ENCODE data around the gene MTMR11. TPM values are rescaled to one million over a fixed set of nuclear protein-coding genes. Genes with fewer than 3 reads are reported as not detected.

Gene MTMR11
- total and polyA plus RNA-seq, 2 donors (not counting 1 experiment from before 2014, with no cell fraction given), result 0.91 TPM; not detected in 1

DNA sequence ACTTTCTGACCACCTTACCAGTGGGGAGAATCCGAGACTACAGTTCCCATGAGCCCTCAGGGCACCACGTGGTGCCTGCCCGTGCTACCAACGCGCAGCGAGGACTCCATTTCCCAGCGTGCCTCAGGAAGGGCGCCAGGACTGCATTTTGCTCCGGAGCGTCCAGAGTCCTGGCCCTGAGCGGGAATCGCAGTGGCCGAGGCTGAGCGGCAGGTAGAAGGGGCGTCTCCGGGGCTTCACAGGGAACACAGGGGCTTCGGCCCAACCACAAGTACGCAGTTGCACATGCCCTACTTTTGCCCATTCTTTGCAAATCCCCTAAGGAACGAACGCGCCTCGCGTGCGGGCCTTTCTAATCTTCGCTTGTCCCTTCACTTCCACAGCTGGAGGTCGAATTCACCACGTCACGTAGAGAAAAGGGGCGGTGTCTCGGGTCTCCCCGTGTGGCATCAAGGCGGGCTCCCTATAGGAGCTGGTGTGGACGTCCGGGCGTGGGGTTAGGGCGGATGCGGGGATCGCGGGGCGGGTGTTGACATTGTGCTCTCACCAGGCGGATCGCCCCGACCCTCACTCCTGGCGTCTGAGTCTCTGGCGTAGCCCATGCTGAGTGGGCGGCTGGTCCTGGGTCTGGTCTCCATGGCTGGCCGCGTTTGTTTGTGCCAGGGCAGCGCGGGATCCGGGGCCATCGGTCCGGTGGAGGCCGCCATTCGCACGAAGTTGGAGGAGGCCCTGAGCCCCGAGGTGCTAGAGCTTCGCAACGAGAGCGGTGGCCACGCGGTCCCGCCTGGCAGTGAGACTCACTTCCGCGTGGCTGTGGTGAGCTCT is 37.0 kb downstream of the MTMR11 start, which contains the start of gene BOLA1:
TSS of gene BOLA1 (plus strand) at position 109 of the 825 bp plus-strand sequence. CDS start at position 601, 492 bp downstream.
- H3K27me3 ChIP-seq (replicated peaks in 1 of 4; ENCODE audit: control extremely low read depth in 1 of 4, control insufficient read depth in 3 of 4, insufficient read depth in 4 of 4, low read length in 3 of 4), result no peaks in the 10 kb centered on the region
- H3K4me2 ChIP-seq (replicated peaks; ENCODE audit: low read depth, low read length, poor library complexity, severe bottlenecking), result peak within 1 kb of the TSS; percentile 95
- intact Hi-C loops (cut with micrococcal nuclease), result loop anchor here (1.0 to 5.0 kb wide), 4 partner anchors 11 to 153 kb away; partner anchors contain the start of gene SF3B4
- CTCF ChIA-PET, result no interaction called here
- Mint-ChIP-seq H3K9me3 (ENCODE audit: insufficient read depth) (no peaks in the 10 kb centered on the region), H3K4me1 (peaks cover 15% of the 10 kb centered on the region), H3K4me3 (peak within 1 kb of the TSS; percentile 92), H3K27me3 (no peaks in the 10 kb centered on the region), H3K27ac (peak within 1 kb of the TSS; percentile 95)
- ATAC-seq (ENCODE audit: low read depth) (peak; percentile 99), DNase-seq (peak; percentile 87)
- H3K79me2 ChIP-seq (ENCODE audit: control insufficient read depth, insufficient read depth, low read length), result peaks cover 7% of the 10 kb centered on the region
- WGBS (ENCODE audit: insufficient coverage), result 14% methylated on average over 65 of the region's 65 CpGs
- H3K9me3 ChIP-seq (ENCODE audit: control extremely low read depth in 1 of 3, control insufficient read depth in 2 of 3, insufficient read depth in 1 of 3, low read length in 2 of 3), result peaks cover 0 to 8% (median 0%) of the 10 kb centered on the region in 3 donors
- no peaks in the 10 kb centered on the region for H4K20me1 ChIP-seq (ENCODE audit: control insufficient read depth, insufficient read depth, low read length, poor library complexity, severe bottlenecking)
- peak within 1 kb of the TSS; percentile 46 to 97 (median 80) for H3K4me3 ChIP-seq (ENCODE audit: control extremely low read depth in 1 of 5, extremely low read depth in 1 of 5, insufficient read depth in 1 of 5, low read depth in 2 of 5, low read length in 4 of 5)
- no peaks in the 10 kb centered on the region for H3K36me3 ChIP-seq (replicated peaks in 1 of 2; ENCODE audit: control extremely low read depth in 1 of 2, control insufficient read depth in 1 of 2, extremely low read depth in 1 of 2, insufficient read depth in 2 of 2, low read length in 1 of 2)
- peak within 1 kb of the TSS; percentile 49 to 67 for H3K27ac ChIP-seq (ENCODE audit: low read length in 2 of 2)
- peaks cover 9 to 12% of the 10 kb centered on the region in 2 donors for H3K4me1 ChIP-seq (ENCODE audit: control insufficient read depth in 2 of 2, insufficient read depth in 2 of 2, low read length in 2 of 2)
- TF ChIP-seq EZH2 (IDR thresholded peaks at IDR 0.05; ENCODE audit: borderline replicate concordance, insufficient read depth, low read depth, low read length, poor library complexity, severe bottlenecking), result no peak
- H3K9ac ChIP-seq (ENCODE audit: low read length), result peak within 1 kb of the TSS; percentile 85
- peak within 1 kb of the TSS; percentile 100 for H2AFZ ChIP-seq (ENCODE audit: insufficient read depth, low read depth, low read length, poor library complexity, severe bottlenecking)
- POLR2A ChIA-PET, result interaction anchor here (0.6 to 2.4 kb wide), 2 partner anchors 12 to 159 kb away, joined by 5 to 25 read pairs; a partner anchor contains a TSS

DNA sequence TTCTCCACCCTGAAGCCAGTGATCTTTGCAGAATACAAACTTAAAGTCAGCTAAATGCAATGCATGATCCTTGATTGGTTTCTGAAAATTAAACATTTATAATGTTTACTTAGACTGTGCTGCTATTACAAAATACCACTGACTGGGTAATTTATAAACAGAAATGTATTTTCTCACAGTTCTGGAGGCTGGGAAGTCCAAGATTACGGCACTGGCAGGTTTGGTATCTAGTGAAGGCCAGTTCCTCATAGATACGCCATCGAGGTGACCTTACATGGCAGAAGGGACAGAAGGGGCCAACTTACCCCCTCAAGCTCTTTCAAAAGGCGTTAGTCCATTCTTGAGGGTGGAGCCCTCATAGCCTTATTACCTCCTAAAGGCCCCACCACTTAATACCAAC is 40.1 kb downstream of the MTMR11 start:
- TF ChIP-seq, protein P1, sequence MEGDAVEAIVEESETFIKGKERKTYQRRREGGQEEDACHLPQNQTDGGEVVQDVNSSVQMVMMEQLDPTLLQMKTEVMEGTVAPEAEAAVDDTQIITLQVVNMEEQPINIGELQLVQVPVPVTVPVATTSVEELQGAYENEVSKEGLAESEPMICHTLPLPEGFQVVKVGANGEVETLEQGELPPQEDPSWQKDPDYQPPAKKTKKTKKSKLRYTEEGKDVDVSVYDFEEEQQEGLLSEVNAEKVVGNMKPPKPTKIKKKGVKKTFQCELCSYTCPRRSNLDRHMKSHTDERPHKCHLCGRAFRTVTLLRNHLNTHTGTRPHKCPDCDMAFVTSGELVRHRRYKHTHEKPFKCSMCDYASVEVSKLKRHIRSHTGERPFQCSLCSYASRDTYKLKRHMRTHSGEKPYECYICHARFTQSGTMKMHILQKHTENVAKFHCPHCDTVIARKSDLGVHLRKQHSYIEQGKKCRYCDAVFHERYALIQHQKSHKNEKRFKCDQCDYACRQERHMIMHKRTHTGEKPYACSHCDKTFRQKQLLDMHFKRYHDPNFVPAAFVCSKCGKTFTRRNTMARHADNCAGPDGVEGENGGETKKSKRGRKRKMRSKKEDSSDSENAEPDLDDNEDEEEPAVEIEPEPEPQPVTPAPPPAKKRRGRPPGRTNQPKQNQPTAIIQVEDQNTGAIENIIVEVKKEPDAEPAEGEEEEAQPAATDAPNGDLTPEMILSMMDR (IDR thresholded peaks at IDR 0.05), result no peak
- TF ChIP-seq EZH2 (IDR thresholded peaks at IDR 0.05; ENCODE audit: borderline replicate concordance, insufficient read depth, low read depth, low read length, poor library complexity, severe bottlenecking), result no peak
- H3K4me3 Mint-ChIP-seq, result no peak overlapping the region
- Histone ChIP-seq H3K4me3 (ENCODE audit: control extremely low read depth in 1 of 5, extremely low read depth in 1 of 5, insufficient read depth in 1 of 5, low read depth in 2 of 5, low read length in 4 of 5) (no peak overlapping the region), H3K9me3 (ENCODE audit: control extremely low read depth in 1 of 3, control insufficient read depth in 2 of 3, insufficient read depth in 1 of 3, low read length in 2 of 3) (peaks cover 0 to 8% (median 0%) of the 10 kb centered on the region in 3 donors), H3K27ac (ENCODE audit: low read length in 2 of 2) (no peak overlapping the region), H2AFZ (ENCODE audit: insufficient read depth, low read depth, low read length, poor library complexity, severe bottlenecking) (no peak overlapping the region), H3K4me1 (ENCODE audit: control insufficient read depth in 2 of 2, insufficient read depth in 2 of 2, low read length in 2 of 2) (peaks cover 9 to 12% of the 10 kb centered on the region in 2 donors), H4K20me1 (ENCODE audit: control insufficient read depth, insufficient read depth, low read length, poor library complexity, severe bottlenecking) (no peaks in the 10 kb centered on the region), H3K36me3 (replicated peaks in 1 of 2; ENCODE audit: control extremely low read depth in 1 of 2, control insufficient read depth in 1 of 2, extremely low read depth in 1 of 2, insufficient read depth in 2 of 2, low read length in 1 of 2) (no peaks in the 10 kb centered on the region), H3K27me3 (replicated peaks in 1 of 4; ENCODE audit: control extremely low read depth in 1 of 4, control insufficient read depth in 3 of 4, insufficient read depth in 4 of 4, low read length in 3 of 4) (no peaks in the 10 kb centered on the region), H3K79me2 (ENCODE audit: control insufficient read depth, insufficient read depth, low read length) (peaks cover 7% of the 10 kb centered on the region), H3K4me2 (replicated peaks; ENCODE audit: low read depth, low read length, poor library complexity, severe bottlenecking) (no peak overlapping the region), H3K9ac (ENCODE audit: low read length) (no peak overlapping the region)
- H3K27me3 Mint-ChIP-seq, result no peaks in the 10 kb centered on the region
- no peak overlapping the region for H3K27ac Mint-ChIP-seq
- ATAC-seq (ENCODE audit: low read depth) (no peak), DNase-seq (no peak)
- ChIA-PET POLR2A (no interaction called here), CTCF (no interaction called here)
- H3K9me3 Mint-ChIP-seq (ENCODE audit: insufficient read depth), result no peaks in the 10 kb centered on the region
- 95% methylated on average over 4 of the region's 4 CpGs for WGBS (ENCODE audit: insufficient coverage)
- intact Hi-C loops (cut with micrococcal nuclease), result no loop called here
- peaks cover 15% of the 10 kb centered on the region for H3K4me1 Mint-ChIP-seq
